Testis (tissue), 3 donors: ENCODE results near the gene MAEA. TPM values are rescaled to one million over a fixed set of nuclear protein-coding genes. Genes with fewer than 3 reads are reported as not detected.

ENCODE experiments used
- DNase-seq: peaks from one replicate; pipeline ENCODE4 v3.0.0-alpha.2; 2019
- H3K27ac ChIP-seq, 2 donors: fragments of 200-600 bp; sonication (generic); one replicate each; pipeline ENCODE4 v1.5.1; 2019
- H3K27me3 ChIP-seq: fragments of 200-600 bp; sonication (generic); one replicate; pipeline ENCODE4 v1.5.1; 2019
- H3K36me3 ChIP-seq: fragments of 200-600 bp; sonication (generic); one replicate; pipeline ENCODE4 v1.5.1; 2017; ENCODE audit warnings: low read depth; ENCODE audit errors: missing control alignments
- H3K4me1 ChIP-seq: fragments of 200-600 bp; sonication (generic); one replicate; pipeline ENCODE4 v1.5.1; 2019
- H3K4me3 ChIP-seq, 2 donors: fragments of 200-600 bp; sonication (generic); one replicate each; pipeline ENCODE4 v1.5.1; 2017 to 2019
- H3K9me3 ChIP-seq: fragments of 200-600 bp; sonication (generic); one replicate; pipeline ENCODE4 v1.5.1; 2017
- CTCF ChIP-seq, 3 experiments: fragments of 450-650 bp in 2 of 3; fragments of 200-600 bp in 1 of 3; sonication (generic) in 1 of 3; IDR thresholded peaks; one replicate each; pipeline ENCODE4 v1.5.1; 2016 to 2019; ENCODE audit warnings: antibody characterized with exemption in 3 of 3, mild to moderate bottlenecking in 2 of 3, moderate library complexity in 1 of 3
- POLR2A ChIP-seq: fragments of 450-650 bp; IDR thresholded peaks from one replicate; pipeline ENCODE4 v1.6.1; 2017; ENCODE audit warnings: antibody characterized with exemption, mild to moderate bottlenecking, moderate library complexity
- WGBS, 2 donors: methylation state at CpG; one replicate each; pipeline ENCODE4 v1.1.5; 2018; 5-methylcytosine and 5-hydroxymethylcytosine counted together
- intact Hi-C: fragments of 100-400 bp; cut with DNase I; formaldehyde crosslinking; loops from one replicate; pipeline ENCODE4 v1.15.1; 2023; ENCODE audit warnings: low total_unique reads
- polyA plus RNA-seq: library from polyadenylated mRNA; stranded (reverse); fragments of 350-450 nt; fragmentation: Illumina TruSeq; extraction: RNeasy Lipid Tissue Mini Kit (QIAGEN cat#74804); gene quantifications from one replicate; pipeline ENCODE4 v1.2.3, GENCODE V29; 2014; ENCODE audit warnings: low read depth, low replicate concordance; ENCODE audit not compliant: insufficient read depth
- total RNA-seq, 2 donors: library from RNA; depleted of rRNA; stranded (reverse); fragments of >200 nt; gene quantifications; one replicate each; pipeline ENCODE4 v1.2.3, GENCODE V29; 2016

The MAEA gene
- total and polyA plus RNA-seq, 3 donors from 2014 or later = 71.2 to 129 (median 94.2) TPM

GRCh38 chr4:1340861-1341260 lies 51.2 kb downstream of the MAEA start:
- WGBS, 2 donors = 93 to 96% methylated on average over 6 to 20 of the region's 20 CpGs
- intact Hi-C loops = no loop called here
- no peaks in the 10 kb centered on the region for H3K36me3 ChIP-seq

GRCh38 chr4:1342003-1342402 lies 52.3 kb downstream of the MAEA start:
- 100% methylated on average over 1 of the region's 1 CpG for WGBS, 2 donors
- Histone ChIP-seq H3K27ac (no peak overlapping the region), H3K4me1 (peaks cover 3% of the 10 kb centered on the region), H3K9me3 (no peaks in the 10 kb centered on the region), H3K27me3 (no peaks in the 10 kb centered on the region), H3K4me3 (no peak overlapping the region), H3K36me3 (no peaks in the 10 kb centered on the region)
- DNase-seq = no peak
- intact Hi-C loops = loop anchor here (2.0 kb wide), 1 partner anchor 93 kb away; the partner anchor contains the start of gene CTBP1
- TF ChIP-seq CTCF (IDR thresholded peaks at IDR 0.05) = no peak
- TF ChIP-seq POLR2A = no peak

More at GRCh38 chr4:1340861-1341260, 51.2 kb downstream of the MAEA start:
- no peaks in the 10 kb centered on the region for H3K9me3 ChIP-seq
- peaks cover 3% of the 10 kb centered on the region for H3K4me1 ChIP-seq
- no peak overlapping the region for H3K4me3 ChIP-seq
- TF ChIP-seq POLR2A (no peak), CTCF (IDR thresholded peaks at IDR 0.05) (no peak)
- H3K27me3 ChIP-seq = no peaks in the 10 kb centered on the region
- no peak overlapping the region for H3K27ac ChIP-seq
- DNase-seq = no peak

DNA sequence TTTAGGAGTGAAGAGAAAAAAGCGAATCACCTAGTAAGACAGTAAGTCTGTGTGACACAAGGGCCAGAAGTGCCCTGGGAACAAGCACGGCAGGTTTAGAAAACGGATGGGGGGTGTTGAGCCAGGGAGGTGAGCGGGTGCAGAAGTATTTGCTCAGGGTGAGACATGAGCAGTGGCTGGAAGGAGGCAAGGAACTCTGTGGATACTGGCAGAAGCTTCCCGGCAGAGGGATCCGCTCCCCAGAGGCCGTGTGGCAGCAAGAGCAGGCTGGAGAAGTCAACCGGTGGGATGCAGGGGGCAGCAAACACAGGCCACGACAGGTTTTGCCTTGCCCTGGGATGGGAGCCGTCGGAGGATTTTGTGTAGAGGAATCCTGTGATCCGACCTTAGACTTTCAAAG lies 55.0 kb downstream of the MAEA start:
- Histone ChIP-seq H3K27ac (no peak overlapping the region), H3K9me3 (no peaks in the 10 kb centered on the region), H3K27me3 (no peaks in the 10 kb centered on the region), H3K36me3 (no peaks in the 10 kb centered on the region), H3K4me1 (peaks cover 16% of the 10 kb centered on the region), H3K4me3 (no peak overlapping the region)
- WGBS, 2 donors = 69 to 82% methylated on average over 11 to 12 of the region's 12 CpGs
- TF ChIP-seq POLR2A (no peak), CTCF (IDR thresholded peaks at IDR 0.05) (no peak)
- intact Hi-C loops = no loop called here
- no peak for DNase-seq

DNA sequence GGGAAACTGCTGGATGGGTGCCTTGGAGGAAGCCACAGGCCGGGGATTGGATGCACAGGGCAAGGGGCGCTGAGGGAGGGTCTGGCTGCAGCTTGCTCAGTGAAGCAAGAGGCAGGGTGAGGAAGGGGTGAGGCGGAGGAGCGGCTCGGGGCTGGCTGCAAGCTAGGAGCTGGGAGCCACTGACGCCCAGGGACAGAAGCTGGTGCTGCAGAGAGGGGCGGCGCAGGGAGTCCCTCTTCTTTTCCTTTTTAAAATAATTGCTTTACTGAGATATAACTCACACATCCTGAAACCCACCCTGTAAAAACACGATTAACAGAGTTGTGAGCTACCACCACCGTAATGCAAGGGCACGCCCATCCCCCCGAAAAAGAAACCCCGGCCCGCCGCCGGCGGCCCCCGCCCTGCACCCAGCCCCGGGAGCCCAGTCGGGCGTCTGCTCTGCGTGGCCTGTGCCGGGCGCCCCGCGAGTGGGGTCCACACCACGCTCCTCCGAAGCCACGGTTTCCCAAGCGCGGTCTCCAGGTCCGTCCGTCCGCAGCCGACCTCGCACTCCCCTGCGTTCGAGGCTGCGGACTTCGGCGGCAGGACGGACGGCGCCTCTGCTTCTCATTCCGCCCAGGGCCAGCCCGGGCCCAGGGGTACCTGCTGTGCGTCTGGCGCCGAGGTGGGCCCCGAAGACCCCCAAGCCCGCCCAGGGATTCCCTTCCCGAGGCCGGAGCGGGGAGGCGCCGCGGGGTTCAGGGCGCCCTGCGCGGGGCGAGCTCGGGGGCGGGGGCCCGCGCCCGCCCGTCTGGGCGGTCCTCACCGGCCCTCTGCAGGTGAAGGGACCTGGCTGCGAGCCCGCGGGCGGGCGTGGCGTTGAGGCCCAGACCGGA lies 56.5 kb downstream of the MAEA start:
- Histone ChIP-seq H3K9me3 (no peaks in the 10 kb centered on the region), H3K4me1 (peaks cover 16% of the 10 kb centered on the region), H3K27ac (peak overlapping the region; percentile 85 to 96), H3K27me3 (no peaks in the 10 kb centered on the region), H3K4me3 (peak overlapping the region; percentile 93 to 94), H3K36me3 (no peaks in the 10 kb centered on the region)
- WGBS, 2 donors = 0% methylated on average over 31 to 67 of the region's 76 CpGs
- DNase-seq = peak; percentile 59
- intact Hi-C loops = no loop called here
- no peak for TF ChIP-seq POLR2A
- TF ChIP-seq CTCF (IDR thresholded peaks at IDR 0.05) = no peak
